GM10847 (cell line): ENCODE results near the gene PI4KA.

Experiments used
- POLR2A ChIP-seq: IDR thresholded peaks from 2 replicates; pipeline ENCODE4 v1.6.1; 2011; ENCODE audit not compliant: insufficient read length; ENCODE audit errors: extremely low read depth

The PI4KA gene

GRCh38 chr22:20809538-20810185, 48.9 kb downstream of the PI4KA start:
- TF ChIP-seq POLR2A = no peak

- no peak for TF ChIP-seq POLR2A
These were observed 49.8 kb downstream of the PI4KA start for GRCh38 chr22:20808844-20809243.

- no peak for TF ChIP-seq POLR2A
These were observed 51.3 kb downstream of the PI4KA start for GRCh38 chr22:20807315-20807752.

GRCh38 chr22:20805972-20806471, 52.6 kb downstream of the PI4KA start:
- no peak for TF ChIP-seq POLR2A

GRCh38 chr22:20804650-20805049, 54.0 kb downstream of the PI4KA start:
- no peak for TF ChIP-seq POLR2A

GRCh38 chr22:20803696-20804324, 54.8 kb downstream of the PI4KA start:
- no peak for TF ChIP-seq POLR2A

- no peak for TF ChIP-seq POLR2A
These were observed 55.6 kb downstream of the PI4KA start for GRCh38 chr22:20802922-20803553.

- TF ChIP-seq POLR2A = no peak
These were observed 56.2 kb downstream of the PI4KA start for GRCh38 chr22:20802452-20802851.

- no peak for TF ChIP-seq POLR2A
These were observed 59.2 kb downstream of the PI4KA start for GRCh38 chr22:20799449-20799848.

GRCh38 chr22:20798974-20799373, 59.6 kb downstream of the PI4KA start:
- no peak for TF ChIP-seq POLR2A

- no peak for TF ChIP-seq POLR2A
These were observed 60.4 kb downstream of the PI4KA start for GRCh38 chr22:20798218-20798617.

- TF ChIP-seq POLR2A = no peak
These were observed 61.9 kb downstream of the PI4KA start for GRCh38 chr22:20796731-20797130.

GRCh38 chr22:20794650-20795413, 63.8 kb downstream of the PI4KA start:
- no peak for TF ChIP-seq POLR2A

- TF ChIP-seq POLR2A = no peak
These were observed 64.6 kb downstream of the PI4KA start for GRCh38 chr22:20793748-20794649.

- no peak for TF ChIP-seq POLR2A
These were observed 65.5 kb downstream of the PI4KA start for GRCh38 chr22:20792966-20793728.
